SK-N-SH treated with all-trans-retinoic acid at 6 μM for 48 hours (cell line): ENCODE results near the gene STPG2.

Experiments
- ATAC-seq: fragments of 200-7000 bp; cut with Tn5 transposase; 3 replicates; pipeline ENCODE4 v1.9.1; 2020; ENCODE audit warnings: mild to moderate bottlenecking, moderate library complexity
- ARNTL ChIP-seq: fragments of 450-650 bp; formaldehyde crosslinking; IDR thresholded peaks from 2 replicates; pipeline ENCODE4 v1.5.0; 2020; ENCODE audit warnings: low read depth, mild to moderate bottlenecking, moderate library complexity, borderline replicate concordance
- BACH2 ChIP-seq: fragments of 250-450 bp; sonication (Bioruptor Pico); IDR thresholded peaks from 2 replicates; pipeline ENCODE4 v1.9.0; 2021; ENCODE audit warnings: mild to moderate bottlenecking, borderline replicate concordance
- CREB5 ChIP-seq: fragments of 250-450 bp; sonication (Bioruptor Pico); IDR thresholded peaks from 2 replicates; pipeline ENCODE4 v1.5.1; 2020; ENCODE audit warnings: low read depth, mild to moderate bottlenecking, moderate library complexity
- CSDC2 ChIP-seq: fragments of 250-450 bp; sonication (Bioruptor Pico); IDR thresholded peaks from 2 replicates; pipeline ENCODE4 v1.5.0; 2020; ENCODE audit warnings: mild to moderate bottlenecking, moderate library complexity
- CSRNP3 ChIP-seq: fragments of 250-450 bp; sonication (Bioruptor Pico); IDR thresholded peaks from 2 replicates; pipeline ENCODE4 v1.5.1; 2021; ENCODE audit warnings: mild to moderate bottlenecking, moderate library complexity
- ESRRG ChIP-seq: fragments of 250-450 bp; sonication (Bioruptor Pico); IDR thresholded peaks from 2 replicates; pipeline ENCODE4 v1.6.1; 2021; ENCODE audit warnings: mild to moderate bottlenecking
- GLIS3 ChIP-seq: fragments of 250-450 bp; sonication (Bioruptor Pico); IDR thresholded peaks from 2 replicates; pipeline ENCODE4 v1.5.0; 2020; ENCODE audit warnings: mild to moderate bottlenecking, moderate library complexity
- OSR1 ChIP-seq: fragments of 250-450 bp; sonication (Bioruptor Pico); IDR thresholded peaks from 2 replicates; pipeline ENCODE4 v1.8.0; 2022; ENCODE audit warnings: moderate library complexity, mild to moderate bottlenecking, inconsistent platforms
- PATZ1 ChIP-seq: fragments of 250-450 bp; sonication (Bioruptor Pico); IDR thresholded peaks from 2 replicates; pipeline ENCODE4 v1.8.0; 2020; ENCODE audit warnings: mild to moderate bottlenecking, moderate library complexity, borderline replicate concordance
- POU6F1 ChIP-seq: fragments of 250-450 bp; sonication (Bioruptor Pico); IDR thresholded peaks from 2 replicates; pipeline ENCODE4 v1.8.0; 2021; ENCODE audit warnings: low read depth, mild to moderate bottlenecking, moderate library complexity, borderline replicate concordance
- PPARA ChIP-seq: fragments of 250-450 bp; sonication (Bioruptor Pico); IDR thresholded peaks from 2 replicates; pipeline ENCODE4 v1.5.0; 2020; ENCODE audit warnings: mild to moderate bottlenecking, borderline replicate concordance
- RARB ChIP-seq: fragments of 250-450 bp; sonication (Bioruptor Pico); IDR thresholded peaks from 2 replicates; pipeline ENCODE4 v1.8.0; 2021; ENCODE audit warnings: mild to moderate bottlenecking, moderate library complexity
- SNAI2 ChIP-seq: fragments of 250-450 bp; sonication (Bioruptor Pico); IDR thresholded peaks from 2 replicates; pipeline ENCODE4 v1.5.0; 2020; ENCODE audit warnings: mild to moderate bottlenecking, moderate library complexity
- TCF4 ChIP-seq: fragments of 250-450 bp; sonication (Bioruptor Pico); IDR thresholded peaks from 2 replicates; pipeline ENCODE4 v1.8.0; 2021; ENCODE audit warnings: mild to moderate bottlenecking, moderate library complexity, borderline replicate concordance
- TOX ChIP-seq: fragments of 250-450 bp; sonication (Bioruptor Pico); IDR thresholded peaks from 2 replicates; pipeline ENCODE4 v1.8.0; 2021; ENCODE audit warnings: mild to moderate bottlenecking, moderate library complexity, borderline replicate concordance
- TSHZ2 ChIP-seq: fragments of 250-450 bp; sonication (Bioruptor Pico); IDR thresholded peaks from 2 replicates; pipeline ENCODE4 v1.5.0; 2020; ENCODE audit warnings: mild to moderate bottlenecking, moderate library complexity
- ZC3H10 ChIP-seq: fragments of 250-450 bp; sonication (Bioruptor Pico); IDR thresholded peaks from 2 replicates; pipeline ENCODE4 v1.5.1; 2021; ENCODE audit warnings: mild to moderate bottlenecking, moderate library complexity
- ZFP3 ChIP-seq: fragments of 250-450 bp; sonication (Bioruptor Pico); IDR thresholded peaks from 2 replicates; pipeline ENCODE4 v1.5.0; 2020; ENCODE audit warnings: mild to moderate bottlenecking, moderate library complexity
- ZNF565 ChIP-seq: fragments of 450-650 bp; formaldehyde crosslinking; conservative IDR thresholded peaks from 2 replicates; pipeline ENCODE4 v1.5.0; 2020; ENCODE audit warnings: low read depth, mild to moderate bottlenecking, moderate library complexity
- ZNF70 ChIP-seq: fragments of 450-650 bp; formaldehyde crosslinking; IDR thresholded peaks from 2 replicates; pipeline ENCODE4 v1.5.0; 2020; ENCODE audit warnings: mild to moderate bottlenecking, moderate library complexity
- ZNF8 ChIP-seq: fragments of 450-650 bp; formaldehyde crosslinking; IDR thresholded peaks from 2 replicates; pipeline ENCODE4 v1.5.0; 2020; ENCODE audit warnings: mild to moderate bottlenecking, moderate library complexity

Gene STPG2

GRCh38 chr4:97978791-97979488 is 164.3 kb downstream of the STPG2 start:
- TF ChIP-seq TSHZ2 (CRISPR knock-in tag) (no peak), ZC3H10 (CRISPR knock-in tag) (no peak), TCF4 (no peak), GLIS3 (CRISPR knock-in tag) (no peak), ZNF8 (CRISPR knock-in tag) (no peak), ZNF70 (CRISPR knock-in tag) (no peak), RARB (no peak), ZFP3 (CRISPR knock-in tag) (no peak), ARNTL (no peak), BACH2 (no peak), OSR1 (CRISPR knock-in tag) (no peak), CSDC2 (CRISPR knock-in tag) (no peak), POU6F1 (CRISPR knock-in tag) (no peak), TOX (CRISPR knock-in tag) (no peak), CSRNP3 (no peak), ZNF565 (no peak), CREB5 (CRISPR knock-in tag) (no peak), PATZ1 (CRISPR knock-in tag) (no peak)
- no peak for ATAC-seq

- ATAC-seq = no peak
- TF ChIP-seq ZNF565 (no peak), PATZ1 (CRISPR knock-in tag) (no peak)
Observed at GRCh38 chr4:97953171-97953941, 189.9 kb downstream of the STPG2 start.

- ATAC-seq = no peak
- TF ChIP-seq PATZ1 (CRISPR knock-in tag) = no peak
- TF ChIP-seq ZNF565 = no peak
- no peak for TF ChIP-seq GLIS3 (CRISPR knock-in tag)
- no peak for TF ChIP-seq CSDC2 (CRISPR knock-in tag)
- no peak for TF ChIP-seq ARNTL
- TF ChIP-seq ESRRG (CRISPR knock-in tag) = no peak
- no peak for TF ChIP-seq PPARA (CRISPR knock-in tag)
- no peak for TF ChIP-seq SNAI2 (CRISPR knock-in tag)
- TF ChIP-seq POU6F1 (CRISPR knock-in tag) = no peak
Observed at GRCh38 chr4:97952763-97953162, 190.5 kb downstream of the STPG2 start.
